HUES64 (cell line): ENCODE measurements around the gene PPP2R5E.
A peak's percentile ranks its signal among the peaks of the same experiment; 100 is the strongest.

Experiments
- H3K27ac ChIP-seq: 2 replicates; pipeline ENCODE4 v1.7.0; 2013; ENCODE audit warnings: low read depth, low read length, inconsistent platforms
- H3K27me3 ChIP-seq: 2 replicates; pipeline ENCODE4 v1.6.1; 2013; ENCODE audit warnings: mild to moderate bottlenecking, low read length; ENCODE audit not compliant: insufficient read depth
- H3K36me3 ChIP-seq: 2 replicates; pipeline ENCODE4 v1.6.1; 2013; ENCODE audit warnings: mild to moderate bottlenecking, low read length; ENCODE audit not compliant: insufficient read depth
- H3K4me1 ChIP-seq: 2 replicates; pipeline ENCODE4 v1.6.1; 2013; ENCODE audit warnings: mild to moderate bottlenecking, low read length, moderate library complexity; ENCODE audit not compliant: insufficient read depth
- H3K4me3 ChIP-seq: 2 replicates; pipeline ENCODE4 v1.5.1; 2013; ENCODE audit warnings: mild to moderate bottlenecking, low read length, moderate library complexity
- H3K9ac ChIP-seq: 2 replicates; pipeline ENCODE4 v1.6.1; 2013; ENCODE audit warnings: mild to moderate bottlenecking, low read depth, low read length
- H3K9me3 ChIP-seq: 2 replicates; pipeline ENCODE4 v1.6.1; 2013; ENCODE audit warnings: low read depth, low read length; ENCODE audit not compliant: insufficient read depth
- WGBS: fragments of 150-250, 120-280 bp; methylation state at CpG from one replicate; pipeline ENCODE4 v1.1.7; 2013; ENCODE audit warnings: missing lambda C conversion rate; 5-methylcytosine and 5-hydroxymethylcytosine counted together

PPP2R5E gene

DNA sequence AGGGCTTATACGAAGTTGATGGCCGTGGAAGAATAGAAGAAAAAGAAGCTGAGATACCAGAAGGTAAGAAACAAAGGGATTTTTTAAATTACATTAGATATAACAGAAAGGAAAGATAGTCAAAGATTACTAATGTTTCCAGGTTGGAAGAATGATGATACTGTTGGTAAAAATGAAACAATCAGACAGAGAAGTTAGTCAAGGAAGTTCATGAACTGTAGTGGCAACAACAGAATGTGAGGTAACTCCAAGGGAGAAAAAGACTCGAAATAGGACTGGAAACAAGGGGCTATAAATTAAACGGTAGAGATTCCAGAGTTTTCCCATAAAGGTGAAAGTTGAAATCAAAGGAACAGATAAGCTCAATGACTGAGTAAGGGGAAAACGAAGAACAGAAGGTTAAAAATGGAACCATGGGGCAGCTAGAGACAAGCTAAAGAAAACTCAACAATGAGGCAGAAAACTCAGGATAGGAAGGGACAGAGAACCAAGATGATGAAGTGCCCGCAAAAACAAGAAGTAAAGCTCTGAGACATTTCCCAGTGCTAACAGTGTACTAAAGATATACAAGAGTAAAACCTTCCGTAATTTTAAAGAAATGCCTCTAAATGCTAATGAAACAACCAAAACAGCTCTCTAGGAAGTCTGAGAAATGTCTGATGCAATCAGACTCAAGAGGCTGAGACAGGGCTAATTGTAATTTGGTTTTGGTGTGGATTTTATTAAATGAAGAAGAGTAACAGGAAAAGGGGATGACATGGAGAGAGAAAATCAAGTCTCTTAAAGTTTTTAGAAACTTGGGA is 70.0 kb downstream of the PPP2R5E start:
- H3K9ac ChIP-seq: 0 out of 2 replicates have a peak overlapping the region, but pooled peaks have one; percentile 24
- no peak overlapping the region for H3K4me3 ChIP-seq
- H3K27me3 ChIP-seq: no peaks in the 10 kb centered on the region
- H3K9me3 ChIP-seq: no peaks in the 10 kb centered on the region
- H3K4me1 ChIP-seq: peaks cover 28% of the 10 kb centered on the region
- no peaks in the 10 kb centered on the region for H3K36me3 ChIP-seq
- WGBS: 93% methylated on average over 7 of the region's 7 CpGs
- H3K27ac ChIP-seq: peak overlapping the region; percentile 40; the same call in 1 of the 2 replicates

DNA sequence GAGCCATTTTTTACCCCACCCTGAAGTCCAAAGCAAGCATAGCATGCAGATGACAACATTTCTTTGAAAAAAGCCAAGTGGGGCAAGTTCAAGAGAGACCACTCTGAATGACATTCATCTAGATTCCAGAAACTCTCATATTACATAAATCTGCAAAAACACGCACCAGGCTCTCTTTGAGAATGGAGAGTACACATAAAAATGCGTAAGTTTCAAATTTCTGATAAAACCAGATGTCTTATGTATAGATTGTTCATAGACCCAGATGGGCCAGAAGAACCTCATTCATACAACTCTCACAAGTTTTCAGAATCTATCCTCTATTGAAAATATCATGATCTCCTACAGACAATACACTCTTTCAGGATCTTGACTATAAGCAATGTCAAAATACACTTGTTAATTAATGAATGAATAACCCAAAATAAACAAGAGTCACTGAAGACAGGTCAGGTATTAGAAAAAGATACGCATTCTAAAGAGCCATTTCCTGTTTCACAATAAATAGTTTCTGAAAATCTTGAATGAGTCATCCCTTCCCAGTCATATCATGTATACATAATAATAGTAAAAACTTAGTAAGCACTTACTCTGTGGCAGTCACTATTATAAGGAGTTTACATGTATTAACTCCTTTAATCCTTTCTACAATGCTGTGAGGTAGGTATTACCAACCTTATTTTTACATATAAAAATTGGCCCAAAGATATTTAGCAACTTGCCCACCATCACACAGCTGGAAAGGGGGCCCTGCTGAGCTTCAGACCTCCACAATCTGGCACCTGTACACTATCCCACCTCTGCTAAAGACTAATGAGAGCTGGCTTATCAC is 72.0 kb downstream of the PPP2R5E start:
- Histone ChIP-seq H3K9ac (no peak overlapping the region), H3K4me1 (peaks cover 28% of the 10 kb centered on the region), H3K36me3 (no peaks in the 10 kb centered on the region), H3K9me3 (no peaks in the 10 kb centered on the region), H3K27me3 (no peaks in the 10 kb centered on the region), H3K4me3 (no peak overlapping the region), H3K27ac (no peak overlapping the region)
- WGBS: 95% methylated on average over 3 of the region's 3 CpGs

DNA sequence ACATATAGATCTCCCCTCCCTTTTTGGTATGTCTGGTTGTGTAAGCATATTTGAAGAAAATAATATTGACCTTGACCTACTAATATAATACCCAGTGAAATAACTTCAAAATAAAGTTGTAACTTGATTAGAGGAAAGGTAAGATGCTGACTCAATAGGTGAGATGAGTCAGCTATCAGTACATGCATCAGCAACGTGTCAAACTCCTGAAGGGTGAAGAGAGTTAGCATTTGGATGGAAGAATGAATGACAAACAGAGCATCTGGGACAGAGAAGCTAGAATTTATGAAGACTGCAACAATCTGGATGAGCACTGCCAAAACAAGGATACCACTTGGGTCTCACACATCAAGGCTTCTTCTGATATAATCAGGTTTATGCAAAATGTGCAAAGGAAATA is 74.9 kb downstream of the PPP2R5E start:
- H3K4me3 ChIP-seq: no peak overlapping the region
- no peaks in the 10 kb centered on the region for H3K27me3 ChIP-seq
- no peak overlapping the region for H3K9ac ChIP-seq
- H3K4me1 ChIP-seq: peaks cover 17% of the 10 kb centered on the region
- no peak overlapping the region for H3K27ac ChIP-seq
- 52% methylated on average over 1 of the region's 1 CpG for WGBS
- no peaks in the 10 kb centered on the region for H3K36me3 ChIP-seq
- H3K9me3 ChIP-seq: no peaks in the 10 kb centered on the region

DNA sequence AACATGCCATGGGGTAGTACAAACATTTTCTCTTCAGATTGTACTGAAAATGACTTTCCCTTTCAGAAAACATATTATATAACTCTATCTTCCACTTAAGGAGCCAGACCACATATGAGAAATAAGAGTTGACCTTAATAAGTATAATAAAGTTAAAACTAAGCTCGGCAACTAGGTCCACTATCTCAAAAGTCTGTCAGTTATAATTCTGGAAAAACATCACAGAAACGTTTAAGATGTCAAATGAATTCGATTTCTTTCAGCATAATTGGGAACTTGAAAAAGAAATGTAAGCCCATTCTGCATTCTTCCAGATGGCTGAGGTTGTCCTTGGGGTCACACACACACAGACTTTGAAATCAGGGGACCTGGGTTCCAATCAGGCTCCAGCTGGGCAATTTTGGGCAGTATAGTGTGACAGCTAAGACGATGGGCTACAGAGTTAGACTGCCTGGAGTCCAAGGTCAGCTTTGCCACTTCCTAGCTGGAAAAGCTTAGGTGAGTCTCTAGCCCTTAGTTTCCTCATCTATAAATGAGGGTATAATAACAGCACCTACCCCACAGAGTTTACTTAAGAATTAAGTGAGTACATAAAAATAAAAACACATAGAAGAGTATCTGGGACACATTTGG is 75.6 kb downstream of the PPP2R5E start:
- no peaks in the 10 kb centered on the region for H3K9me3 ChIP-seq
- no peak overlapping the region for H3K9ac ChIP-seq
- WGBS: 92% methylated on average over 4 of the region's 4 CpGs
- H3K4me3 ChIP-seq: no peak overlapping the region
- H3K27ac ChIP-seq: no peak overlapping the region
- H3K4me1 ChIP-seq: peaks cover 9% of the 10 kb centered on the region
- H3K27me3 ChIP-seq: no peaks in the 10 kb centered on the region
- no peaks in the 10 kb centered on the region for H3K36me3 ChIP-seq

DNA sequence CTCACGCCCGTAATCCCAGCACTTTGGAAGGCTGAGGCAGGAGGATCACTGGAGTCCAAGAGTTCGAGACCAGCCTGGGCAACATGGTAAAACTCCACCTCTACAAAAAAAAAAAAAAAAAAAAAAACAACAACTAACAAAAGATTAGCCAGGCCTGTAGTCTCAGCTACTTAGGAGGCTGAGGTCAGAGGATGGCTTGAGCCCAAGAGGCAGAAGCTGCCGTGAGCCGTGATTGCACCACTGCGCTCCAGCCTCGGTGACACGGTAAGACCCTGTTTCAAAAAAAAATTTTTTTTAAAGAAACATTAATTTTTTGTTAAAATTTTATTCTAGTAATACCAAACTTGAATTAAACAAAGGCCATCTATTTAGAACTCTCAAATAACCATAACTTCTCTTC is 77.8 kb downstream of the PPP2R5E start:
- Histone ChIP-seq H3K27ac (no peak overlapping the region), H3K36me3 (no peaks in the 10 kb centered on the region), H3K4me3 (no peak overlapping the region), H3K9me3 (no peaks in the 10 kb centered on the region), H3K27me3 (no peaks in the 10 kb centered on the region), H3K9ac (no peak overlapping the region), H3K4me1 (peaks cover 6% of the 10 kb centered on the region; the same call in 1 of the 2 replicates)
- WGBS: 87% methylated on average over 5 of the region's 8 CpGs

DNA sequence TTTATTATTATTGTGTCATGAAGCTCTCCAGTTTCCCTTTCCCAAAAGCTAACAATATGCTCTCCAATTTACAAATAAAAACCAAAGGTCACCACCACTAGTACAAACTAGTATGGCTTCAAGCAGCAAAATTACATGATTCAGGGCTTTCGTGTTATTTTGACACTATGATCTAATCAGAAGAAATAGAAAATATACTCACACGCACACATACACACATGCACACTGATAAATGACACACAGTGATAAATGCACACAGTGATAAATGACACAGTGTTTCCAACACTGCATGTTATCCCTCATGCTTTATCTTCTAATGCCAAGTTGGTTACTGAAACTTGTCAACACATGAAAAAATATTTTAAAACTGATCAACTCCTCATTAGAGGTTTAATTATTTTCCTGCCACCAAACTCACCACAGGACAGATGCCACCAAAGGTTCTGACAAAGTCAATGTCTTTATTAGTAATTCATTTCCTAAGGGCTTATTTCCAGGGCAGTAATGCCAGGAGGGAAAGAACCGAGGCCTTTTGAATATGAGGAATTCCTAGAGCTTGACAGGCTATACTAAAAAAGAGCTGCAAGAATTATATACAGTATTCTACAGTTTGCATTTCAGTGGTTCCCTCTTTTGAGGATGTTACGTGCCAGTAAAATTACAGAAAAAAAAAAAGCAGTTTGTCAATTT is 82.4 kb downstream of the PPP2R5E start:
- no peaks in the 10 kb centered on the region for H3K36me3 ChIP-seq
- peaks cover 13% of the 10 kb centered on the region for H3K4me1 ChIP-seq
- no peaks in the 10 kb centered on the region for H3K9me3 ChIP-seq
- 44% methylated on average over 2 of the region's 4 CpGs for WGBS
- H3K4me3 ChIP-seq: no peak overlapping the region
- H3K9ac ChIP-seq: no peak overlapping the region
- no peak overlapping the region for H3K27ac ChIP-seq
- no peaks in the 10 kb centered on the region for H3K27me3 ChIP-seq

DNA sequence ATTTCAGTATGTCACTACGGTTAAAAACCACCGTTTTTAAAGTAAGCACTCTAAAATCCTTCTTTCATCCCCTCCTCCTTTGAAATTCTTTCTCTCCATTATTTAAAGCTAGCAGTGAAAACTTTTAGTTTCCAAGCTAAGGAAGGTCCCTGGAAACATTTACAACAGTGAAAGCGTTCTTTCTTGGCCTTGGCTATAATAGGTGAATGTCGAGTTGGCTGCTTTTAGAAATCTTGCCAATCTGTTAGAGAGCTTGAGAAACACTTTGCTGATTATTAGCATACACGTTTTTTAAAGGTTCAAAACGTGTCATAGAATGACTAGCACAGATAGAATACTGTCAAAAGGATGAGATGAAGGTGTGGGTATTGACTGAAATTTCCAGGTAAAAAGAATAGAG is 83.4 kb downstream of the PPP2R5E start:
- Histone ChIP-seq H3K27ac (no peak overlapping the region), H3K4me1 (peaks cover 16% of the 10 kb centered on the region), H3K9me3 (no peaks in the 10 kb centered on the region), H3K4me3 (no peak overlapping the region), H3K36me3 (no peaks in the 10 kb centered on the region), H3K9ac (no peak overlapping the region), H3K27me3 (no peaks in the 10 kb centered on the region)
- WGBS: 92% methylated on average over 5 of the region's 6 CpGs

DNA sequence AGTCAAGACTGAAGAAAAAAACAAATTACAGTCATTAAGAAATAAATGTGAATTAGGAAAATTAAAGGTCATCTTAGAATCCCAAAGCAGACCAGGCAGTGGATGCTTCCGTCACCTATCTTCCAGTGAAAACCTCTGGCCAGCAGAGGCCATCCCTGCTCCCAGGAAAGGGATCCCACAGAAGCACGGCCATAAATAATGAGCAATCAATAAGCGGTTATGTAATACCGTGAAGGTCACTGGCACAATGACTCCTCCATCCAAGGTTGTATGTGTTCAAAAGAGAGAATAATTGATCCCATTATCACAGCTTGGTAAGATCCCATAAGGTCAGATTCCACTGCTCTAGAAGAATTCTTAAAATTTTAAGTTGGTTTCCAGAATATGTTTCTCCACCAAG is 85.7 kb downstream of the PPP2R5E start:
- 93% methylated on average over 4 of the region's 4 CpGs for WGBS
- no peak overlapping the region for H3K27ac ChIP-seq
- peaks cover 14% of the 10 kb centered on the region for H3K36me3 ChIP-seq
- no peak overlapping the region for H3K4me3 ChIP-seq
- peaks cover 16% of the 10 kb centered on the region for H3K4me1 ChIP-seq
- H3K27me3 ChIP-seq: no peaks in the 10 kb centered on the region
- no peak overlapping the region for H3K9ac ChIP-seq
- no peaks in the 10 kb centered on the region for H3K9me3 ChIP-seq

DNA sequence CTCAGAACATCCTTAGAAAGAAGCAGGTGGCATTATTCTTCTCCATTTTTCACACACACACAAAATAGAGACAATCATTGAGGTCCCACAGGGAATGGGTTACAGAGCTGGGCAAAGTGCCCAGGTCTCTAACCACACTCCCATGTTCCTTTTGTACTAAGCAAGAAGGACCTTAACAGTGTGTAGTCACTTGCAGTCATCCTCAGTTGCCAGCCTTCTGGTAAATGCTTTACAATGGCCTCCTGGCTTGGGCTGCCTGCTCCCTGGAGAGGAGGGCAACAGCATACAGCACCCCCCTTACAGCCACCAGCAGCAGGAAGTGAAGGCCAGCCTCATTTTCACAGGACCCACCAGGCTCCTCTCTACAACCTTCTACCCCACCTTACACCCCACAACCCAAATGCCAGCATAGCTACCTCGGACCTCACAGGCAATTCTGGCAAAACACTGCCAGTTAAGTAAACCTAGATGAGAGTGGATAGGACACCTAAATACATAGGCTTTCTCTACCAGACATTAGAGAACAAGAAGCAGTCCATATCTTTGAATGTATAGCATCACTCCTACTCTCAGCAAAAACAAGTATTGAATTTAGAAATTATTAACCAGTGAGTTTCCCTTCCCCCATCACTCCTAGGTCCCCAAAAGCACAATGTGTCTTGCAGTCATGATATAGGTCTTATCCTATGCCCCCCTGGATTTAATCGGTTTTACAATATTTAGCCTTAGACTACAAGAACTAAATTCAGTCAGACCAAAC is 88.1 kb downstream of the PPP2R5E start:
- H3K4me3 ChIP-seq: no peak overlapping the region
- no peak overlapping the region for H3K27ac ChIP-seq
- H3K9ac ChIP-seq: no peak overlapping the region
- 93% methylated on average over 2 of the region's 2 CpGs for WGBS
- H3K4me1 ChIP-seq: peaks cover 8% of the 10 kb centered on the region
- no peaks in the 10 kb centered on the region for H3K9me3 ChIP-seq
- H3K36me3 ChIP-seq: peaks cover 20% of the 10 kb centered on the region
- no peaks in the 10 kb centered on the region for H3K27me3 ChIP-seq

DNA sequence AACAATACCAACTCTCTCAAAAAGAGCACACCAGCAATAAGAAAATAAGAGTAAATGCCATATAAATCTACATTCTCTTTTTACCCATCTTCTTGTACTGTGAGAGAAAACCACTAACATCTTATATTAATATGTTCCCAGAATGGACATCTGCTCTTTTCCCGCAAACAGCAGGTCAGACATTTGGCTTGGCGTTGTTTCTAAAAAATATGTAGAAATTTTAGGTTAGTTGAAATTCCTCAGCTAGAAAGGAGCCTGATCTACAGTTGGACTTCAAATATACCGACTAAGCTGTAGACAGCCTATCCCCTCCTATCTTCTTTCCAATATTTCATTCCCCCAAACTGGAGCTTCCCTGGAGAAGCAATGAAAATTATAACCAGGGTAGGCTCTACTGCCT is 88.7 kb downstream of the PPP2R5E start:
- Histone ChIP-seq H3K9ac (no peak overlapping the region), H3K9me3 (no peaks in the 10 kb centered on the region), H3K27ac (no peak overlapping the region), H3K27me3 (no peaks in the 10 kb centered on the region), H3K36me3 (peaks cover 20% of the 10 kb centered on the region), H3K4me3 (no peak overlapping the region), H3K4me1 (peaks cover 4% of the 10 kb centered on the region; the same call in 1 of the 2 replicates)
- 95% methylated on average over 3 of the region's 3 CpGs for WGBS
